NCI-H345 treated with DMSO at 0.1 percent for 48 hours (cell line): Measurements from ENCODE around the gene RABEP2.
"Not testable (repeated sequence)": the region's sequence is repeated elsewhere in the genome, so short reads cannot be mapped to it uniquely, and the experiment has no call there.

ENCODE experiments used
- DNase-seq: peaks from one replicate; lab custom pipeline; 2025; ENCODE audit not compliant: unreplicated experiment; lab: John Stamatoyannopoulos, UW

The RABEP2 gene

DNA sequence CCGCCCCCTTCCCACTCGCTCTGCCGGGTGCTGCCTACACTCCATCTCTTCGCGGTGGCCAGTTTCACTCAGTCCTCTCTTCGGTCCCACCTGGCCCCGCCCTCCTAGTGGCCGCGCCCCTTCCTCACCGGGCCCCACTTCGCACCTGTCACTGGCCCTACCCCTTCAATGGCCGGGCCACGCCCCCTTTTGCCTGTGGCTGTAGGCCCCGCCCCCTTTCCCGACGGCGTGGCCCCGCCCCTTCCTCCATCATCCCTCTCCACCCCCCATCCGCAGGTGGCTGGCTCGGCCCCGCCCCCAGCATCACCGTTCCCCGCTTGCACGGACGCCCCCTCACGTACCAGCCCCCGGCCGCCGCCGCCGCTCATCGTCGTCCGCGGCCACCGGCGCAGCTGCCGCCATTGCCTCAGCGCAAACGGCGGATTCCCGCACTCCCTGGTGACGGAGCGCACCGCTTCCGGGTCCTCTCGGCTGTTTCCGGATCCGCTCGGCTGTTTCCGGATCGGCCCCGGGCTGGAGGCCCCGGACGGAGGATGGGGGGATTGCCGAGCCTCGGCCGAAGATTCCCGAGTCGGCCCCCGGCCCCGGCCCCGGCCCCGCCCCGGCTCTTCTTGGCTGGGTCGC lies at the start of gene RABEP2:
Gene RABEP2 (minus strand): TSS at position 477 of the 624 bp plus-strand sequence. CDS start 75 bp downstream, at position 402.
- DNase-seq, result peak; percentile 99

- DNase-seq, result peak; percentile 96
These were observed 49.6 kb upstream of the RABEP2 start, which contains the start of gene SPNS1 for GRCh38 chr16:28974437-28975157. SPNS1 (plus strand) TSS chr16:28974778; CDS start chr16:28975152, 374 bp downstream.

DNA sequence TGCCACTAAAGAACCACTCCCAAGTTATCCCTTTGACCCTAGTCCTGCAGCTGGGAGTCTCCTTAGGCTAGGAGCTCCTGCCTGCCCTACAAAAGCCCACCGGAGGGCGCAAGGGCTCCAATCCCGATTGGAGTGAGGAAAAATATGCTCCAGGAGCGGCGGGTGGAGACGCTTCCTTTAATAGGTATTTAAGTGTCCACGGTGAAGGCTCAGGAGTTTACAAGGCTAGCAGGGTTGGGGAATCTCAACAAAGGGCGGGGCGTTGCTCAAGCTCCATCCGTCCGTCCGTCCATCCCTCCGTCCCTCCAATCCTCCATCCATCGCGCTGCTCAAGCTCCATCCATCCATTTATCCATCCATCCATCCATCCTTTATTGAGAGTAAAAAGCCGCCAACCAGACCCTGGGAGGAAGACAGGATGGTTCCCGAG lies 49.0 kb upstream of the RABEP2 start:
- DNase-seq, result peak; percentile 56

GRCh38 chr16:28969696-28970095 lies 44.7 kb upstream of the RABEP2 start:
- not testable (repeated sequence) for DNase-seq

GRCh38 chr16:28967156-28967555 lies 42.1 kb upstream of the RABEP2 start:
- no peak for DNase-seq

DNA sequence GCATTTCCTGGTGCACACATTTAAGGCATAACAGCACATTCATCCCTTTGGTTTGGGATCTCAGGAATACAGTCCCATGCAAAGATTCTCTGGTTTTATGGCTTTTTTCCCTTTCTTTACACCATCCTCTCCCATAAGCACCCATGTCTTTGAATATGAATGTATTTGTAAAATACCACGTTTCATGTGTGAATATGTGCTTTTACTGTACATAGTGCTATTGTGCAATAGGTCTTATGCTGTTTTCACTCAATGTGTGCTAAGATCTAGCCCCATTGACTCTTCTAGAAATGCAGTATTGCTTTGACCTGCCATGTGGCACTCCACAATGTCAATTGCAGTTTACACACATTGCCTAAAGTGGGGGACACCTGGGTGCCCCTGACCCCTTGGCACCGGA lies 39.5 kb upstream of the RABEP2 start:
- DNase-seq, result no peak

- no peak for DNase-seq
These were observed 39.0 kb upstream of the RABEP2 start for GRCh38 chr16:28964072-28964471.

DNA sequence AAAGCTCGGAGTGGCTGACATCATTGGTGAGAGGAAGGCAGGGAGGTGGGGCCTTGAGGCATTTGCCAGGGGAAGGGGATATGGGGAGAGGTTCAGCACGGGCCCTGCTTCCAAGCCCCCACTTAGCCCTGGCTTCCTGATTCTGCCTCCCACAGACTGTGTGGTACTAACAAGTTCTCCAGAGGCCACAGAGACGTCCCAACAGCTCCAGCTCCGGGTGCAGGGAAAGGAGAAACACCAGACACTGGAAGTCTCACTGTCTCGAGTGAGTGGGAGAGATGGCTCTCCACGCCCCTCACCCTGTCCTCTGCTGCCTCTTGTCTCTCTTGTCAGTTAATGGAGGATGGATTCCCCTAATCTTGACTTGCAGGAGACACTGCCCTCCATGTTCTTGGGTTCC lies 33.8 kb upstream of the RABEP2 start:
- DNase-seq, result no peak

GRCh38 chr16:28958216-28958615 lies 33.2 kb upstream of the RABEP2 start:
- DNase-seq, result no peak

GRCh38 chr16:28951410-28951943 lies 26.4 kb upstream of the RABEP2 start:
- no peak for DNase-seq

GRCh38 chr16:28950648-28951409 lies 25.8 kb upstream of the RABEP2 start, which contains the start of gene NFATC2IP:
NFATC2IP (plus strand) TSS chr16:28950937; CDS start chr16:28951012, 75 bp downstream.
- peak; percentile 100 for DNase-seq

- DNase-seq, result no peak
These were observed 21.6 kb upstream of the RABEP2 start for GRCh38 chr16:28946681-28947080.

DNA sequence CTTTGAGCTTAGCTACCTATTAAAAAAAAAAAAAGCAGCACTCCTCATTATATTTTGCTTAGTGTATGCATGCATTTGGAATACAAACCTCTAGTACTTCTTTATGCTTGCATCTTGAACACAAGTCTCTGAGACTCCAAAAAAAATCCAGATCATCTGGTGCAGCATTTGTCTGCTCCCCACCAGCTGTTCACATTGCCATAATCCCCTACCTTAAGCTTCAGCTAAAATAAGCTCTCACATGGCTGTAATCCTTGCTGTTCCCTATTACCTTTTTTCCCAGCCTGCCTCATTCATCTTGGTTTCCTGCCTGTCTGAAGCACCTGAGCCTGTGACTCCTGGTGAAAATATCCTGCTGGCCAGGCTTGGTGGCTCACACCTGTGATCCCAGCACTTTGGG lies 18.2 kb upstream of the RABEP2 start:
- no peak for DNase-seq

DNA sequence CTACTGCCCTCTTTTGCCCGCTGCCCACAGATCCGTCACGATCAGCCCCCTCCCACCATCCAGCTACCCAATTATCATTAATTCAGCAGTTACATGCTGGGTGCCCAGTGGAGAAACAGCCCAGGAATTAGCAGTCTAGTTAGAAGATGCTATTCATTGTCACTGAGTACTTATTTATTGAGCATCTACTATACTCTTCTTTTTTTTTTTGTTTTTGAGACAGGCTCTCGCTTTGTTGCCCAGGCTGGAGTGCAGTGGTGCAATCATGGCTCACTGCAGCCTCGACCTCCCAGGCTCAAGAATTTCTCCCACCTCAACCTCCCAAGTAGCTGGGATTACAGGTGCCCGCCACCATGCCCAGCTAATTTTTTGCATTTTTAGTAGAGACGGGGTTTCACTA lies 14.8 kb upstream of the RABEP2 start:
- not testable (repeated sequence) for DNase-seq

- DNase-seq, result no peak
These were observed 13.7 kb upstream of the RABEP2 start for GRCh38 chr16:28938721-28939120.

DNA sequence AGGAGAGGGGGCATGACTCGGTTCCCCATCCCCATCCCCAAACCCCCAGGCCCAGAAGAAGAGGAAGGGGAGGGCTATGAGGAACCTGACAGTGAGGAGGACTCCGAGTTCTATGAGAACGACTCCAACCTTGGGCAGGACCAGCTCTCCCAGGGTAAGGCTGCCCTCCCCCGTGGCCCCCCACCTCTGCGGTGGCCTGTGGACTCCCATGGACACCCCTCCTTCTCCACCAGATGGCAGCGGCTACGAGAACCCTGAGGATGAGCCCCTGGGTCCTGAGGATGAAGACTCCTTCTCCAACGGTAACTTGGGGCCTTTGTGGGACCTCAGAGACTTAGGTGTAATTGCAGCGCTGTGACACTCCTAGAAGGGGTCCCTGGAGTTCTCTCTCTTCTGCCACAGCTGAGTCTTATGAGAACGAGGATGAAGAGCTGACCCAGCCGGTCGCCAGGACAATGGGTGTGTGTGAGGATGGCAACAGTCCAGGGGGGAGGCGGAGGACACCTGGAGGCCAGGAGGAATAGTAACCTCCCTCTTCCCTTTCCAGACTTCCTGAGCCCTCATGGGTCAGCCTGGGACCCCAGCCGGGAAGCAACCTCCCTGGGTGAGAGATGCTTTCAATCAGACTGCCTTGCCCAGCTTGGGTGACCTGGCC lies 12.3 kb upstream of the RABEP2 start:
- DNase-seq, result no peak

DNA sequence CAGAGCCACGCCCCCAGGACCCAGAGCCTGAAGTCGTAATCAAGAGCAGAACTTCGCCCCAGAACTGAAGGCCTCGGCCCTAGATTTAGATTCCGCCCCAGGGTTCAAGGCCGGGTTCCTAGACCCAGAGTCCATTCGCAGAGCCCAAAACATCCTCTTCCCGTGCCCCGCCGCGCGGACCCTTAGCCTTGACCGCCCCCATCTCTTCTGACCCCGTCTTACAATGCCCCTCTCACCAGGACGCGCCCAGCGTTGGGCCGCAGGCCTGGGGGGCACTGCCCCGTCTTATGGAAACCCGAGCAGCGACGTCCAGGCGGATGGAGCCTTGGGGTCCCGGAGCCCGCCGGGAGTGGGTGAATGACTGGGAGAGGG lies 11.7 kb upstream of the RABEP2 start:
- DNase-seq, result no peak

DNA sequence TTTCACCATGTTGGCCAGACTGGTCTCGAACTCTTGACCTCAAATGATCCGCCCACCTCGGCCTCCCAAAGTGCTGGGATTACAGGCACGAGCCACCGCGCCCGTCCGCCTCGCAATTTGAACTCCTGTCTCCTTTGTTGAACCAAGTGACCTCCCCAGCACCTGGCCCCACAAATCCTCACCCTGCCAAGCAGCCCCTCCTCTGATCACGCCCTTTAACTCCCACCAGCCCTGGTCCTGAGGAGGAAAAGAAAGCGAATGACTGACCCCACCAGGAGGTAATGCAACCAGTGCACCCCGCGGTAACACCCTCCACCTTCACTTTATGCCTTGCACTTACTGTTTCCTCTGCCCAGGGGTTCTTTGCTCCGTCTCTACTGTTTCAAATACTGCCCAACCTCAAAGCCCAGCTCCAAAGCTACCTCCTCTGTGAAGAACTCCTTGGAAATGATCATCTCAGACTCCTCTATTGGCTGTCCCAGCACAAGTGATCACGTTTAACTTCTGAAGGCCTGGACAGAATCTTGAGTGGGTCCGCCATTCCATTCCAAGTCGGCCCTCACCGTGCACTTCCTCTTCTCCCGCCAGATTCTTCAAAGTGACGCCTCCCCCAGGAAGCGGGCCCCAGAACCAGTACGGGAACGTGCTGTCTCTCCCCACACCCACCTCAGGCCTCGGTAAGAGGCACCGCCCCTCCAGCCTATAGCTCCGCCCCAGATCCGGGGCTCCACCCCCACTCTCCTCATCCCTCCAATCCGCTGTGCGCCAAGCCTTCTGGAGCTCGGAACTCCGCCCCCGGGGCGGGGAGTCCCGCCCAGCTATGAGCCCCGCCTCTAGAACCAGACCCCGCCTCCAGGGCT lies 11.1 kb upstream of the RABEP2 start:
- DNase-seq, result no peak

- no peak for DNase-seq
These were observed 10.3 kb upstream of the RABEP2 start for GRCh38 chr16:28935346-28935745.

DNA sequence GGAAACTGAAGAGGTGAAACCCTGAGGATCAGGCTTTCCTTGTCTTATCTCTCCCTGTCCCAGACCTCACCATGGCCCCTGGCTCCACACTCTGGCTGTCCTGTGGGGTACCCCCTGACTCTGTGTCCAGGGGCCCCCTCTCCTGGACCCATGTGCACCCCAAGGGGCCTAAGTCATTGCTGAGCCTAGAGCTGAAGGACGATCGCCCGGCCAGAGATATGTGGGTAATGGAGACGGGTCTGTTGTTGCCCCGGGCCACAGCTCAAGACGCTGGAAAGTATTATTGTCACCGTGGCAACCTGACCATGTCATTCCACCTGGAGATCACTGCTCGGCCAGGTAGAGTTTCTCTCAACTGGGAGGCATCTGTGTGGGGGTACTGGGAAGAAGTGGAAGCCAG lies 8.1 kb upstream of the RABEP2 start:
- no peak for DNase-seq
